ENCODE measurements around the gene SMYD3.
A peak's percentile ranks its signal among the peaks of the same experiment; 100 is the strongest.

SMYD3 gene

DNA sequence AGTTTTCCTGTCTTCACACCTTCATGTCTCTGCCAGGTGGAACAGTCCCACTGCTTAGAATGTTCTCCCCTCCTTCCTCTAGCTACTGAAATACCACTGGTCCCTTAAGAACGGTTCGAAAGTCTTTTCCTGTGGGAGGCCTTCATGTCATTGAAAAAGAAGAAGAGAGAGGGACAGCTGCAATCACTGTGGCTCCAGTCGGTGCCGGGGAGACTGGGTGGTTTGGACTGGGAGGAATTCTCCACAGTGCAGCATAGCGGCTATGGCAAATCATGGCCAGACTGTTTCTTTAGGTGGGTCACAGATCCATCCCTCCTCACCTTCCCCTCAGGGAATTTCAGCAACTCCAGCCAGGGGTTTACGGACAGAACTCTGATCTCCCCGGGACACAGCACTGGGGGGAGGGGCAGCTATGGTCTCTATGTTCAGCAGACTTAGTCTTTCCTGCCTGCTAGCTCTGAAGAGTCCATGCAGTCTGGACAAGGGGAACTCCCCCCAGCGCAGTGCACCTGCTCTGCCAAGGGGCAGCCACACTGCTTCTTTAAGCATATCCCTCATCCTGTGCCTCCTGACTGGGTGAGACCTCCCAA, 567.2 kb downstream of the SMYD3 start:
- DNase-seq = no peak

DNA sequence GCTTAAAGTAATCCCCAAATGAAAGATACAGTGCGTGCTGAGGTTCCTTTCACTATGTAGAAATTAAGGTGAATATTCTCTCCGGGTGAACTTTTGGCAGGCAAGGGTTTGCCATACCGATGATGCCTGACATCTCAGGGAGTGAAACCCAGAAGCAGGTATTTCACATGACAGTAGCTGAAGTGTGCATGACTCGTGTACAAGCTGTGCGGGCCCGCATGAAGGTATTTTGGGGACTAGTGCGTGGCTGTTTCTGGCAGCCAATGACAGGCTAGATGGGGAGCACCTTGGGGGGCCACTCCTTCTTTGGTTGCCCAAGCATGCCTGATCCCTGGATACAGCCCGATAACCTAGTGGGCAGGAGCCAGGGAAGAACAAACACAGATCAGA, 569.0 kb downstream of the SMYD3 start:
- DNase-seq = no peak

GRCh38 chr1:245937316-245938045, 569.6 kb downstream of the SMYD3 start:
- DNase-seq = no peak

DNA sequence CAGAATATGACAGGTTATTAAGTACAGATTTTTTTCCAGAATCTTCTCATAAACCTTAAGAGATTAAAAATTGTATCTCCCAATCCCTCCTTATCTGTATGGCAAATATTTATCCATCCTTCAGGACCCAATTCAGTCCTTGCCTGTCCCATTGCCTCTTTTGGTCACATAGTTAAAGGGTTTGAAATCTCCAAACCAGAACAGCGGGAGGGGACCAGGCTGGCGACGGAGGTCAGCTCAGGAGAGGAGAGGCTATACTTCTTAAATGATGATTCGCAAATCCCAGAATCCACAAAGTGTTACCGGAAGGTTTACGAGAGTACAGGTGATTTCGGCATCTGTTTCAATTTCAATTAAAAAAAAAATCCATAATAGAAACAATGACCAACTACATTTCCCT, 572.7 kb downstream of the SMYD3 start:
- no peak for DNase-seq

DNA sequence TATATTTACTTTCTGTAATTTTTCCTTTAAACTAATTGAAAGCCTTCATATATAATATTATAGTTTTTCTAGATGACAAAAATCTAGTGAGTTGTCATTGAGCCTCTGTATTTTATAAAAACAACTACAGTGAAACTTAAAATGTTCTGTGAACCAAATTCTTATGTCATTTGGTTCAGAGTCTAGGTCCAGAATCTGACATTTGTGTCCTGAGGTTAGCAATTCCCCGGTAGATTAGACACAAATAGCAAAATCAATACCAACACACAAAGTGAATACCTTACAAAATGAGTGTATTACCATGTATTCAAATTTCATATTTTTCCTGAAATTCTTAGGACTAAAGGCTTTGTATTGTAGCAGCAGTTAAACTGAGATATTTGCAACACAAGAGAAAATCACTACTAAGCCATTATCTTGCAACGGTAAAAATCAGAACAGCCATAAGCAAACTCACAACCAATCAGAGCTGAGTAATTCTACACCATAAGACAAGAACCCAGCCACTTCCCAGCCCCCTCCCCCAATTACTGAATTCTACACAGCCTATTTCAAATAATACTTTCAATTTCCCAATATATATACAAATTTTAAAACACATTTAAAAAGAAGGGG, 573.5 kb downstream of the SMYD3 start:
- no peak for DNase-seq

DNA sequence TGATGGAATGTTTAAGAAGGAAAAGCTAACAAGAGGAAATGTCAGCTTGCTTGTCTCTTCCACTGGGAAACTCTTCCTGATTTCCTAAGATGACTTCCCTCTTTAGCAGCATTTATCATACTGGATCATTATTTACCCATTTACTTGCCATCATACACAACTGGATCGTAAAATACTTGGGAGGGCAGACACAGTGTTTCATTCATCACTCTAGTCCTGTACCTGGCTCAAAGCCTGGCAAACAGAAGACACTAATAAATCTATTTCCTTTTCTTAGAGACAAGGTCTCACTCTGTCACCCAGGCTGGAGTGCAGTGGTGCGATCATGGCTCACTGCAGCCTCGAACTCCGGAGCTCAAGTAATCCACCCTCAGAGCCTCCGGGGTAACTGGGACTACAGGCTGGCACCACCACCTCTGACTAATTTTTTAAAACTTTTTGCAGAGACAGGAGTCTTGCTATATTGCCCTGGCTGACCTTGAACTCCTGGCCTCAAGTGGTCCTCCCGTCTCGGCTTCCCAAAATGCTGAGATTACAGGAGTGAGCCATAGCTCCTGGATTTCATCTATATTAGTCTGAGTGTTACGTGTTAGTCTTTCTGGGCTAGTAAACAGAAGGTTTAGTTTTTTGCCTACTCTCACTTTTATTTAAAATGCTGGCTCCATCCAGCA, 574.6 kb downstream of the SMYD3 start:
- no peak for DNase-seq

- DNase-seq = no peak
Observed at GRCh38 chr1:245931450-245931849, 575.6 kb downstream of the SMYD3 start.

DNA sequence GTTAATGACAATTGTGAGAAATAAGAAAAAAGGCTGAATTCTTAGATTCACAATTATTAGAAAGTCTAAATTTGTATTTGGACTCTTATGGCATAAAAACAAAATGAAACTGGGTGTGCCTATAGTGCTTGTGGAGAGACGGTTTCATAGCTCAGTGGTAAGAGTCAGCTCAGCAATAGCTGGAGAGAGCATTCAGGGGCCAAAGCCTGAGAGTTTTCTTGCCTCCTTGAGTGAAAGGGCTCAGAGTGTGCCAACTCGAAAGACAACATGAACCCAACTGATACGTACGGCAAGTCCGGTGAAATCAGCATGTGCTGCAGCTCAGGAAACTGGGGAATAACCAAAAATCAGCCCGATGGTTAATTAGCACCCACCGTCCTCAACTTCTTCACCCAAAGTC, 577.9 kb downstream of the SMYD3 start:
- DNase-seq = no peak

- DNase-seq = no peak
Observed at GRCh38 chr1:245926888-245927287, 580.2 kb downstream of the SMYD3 start.

DNA sequence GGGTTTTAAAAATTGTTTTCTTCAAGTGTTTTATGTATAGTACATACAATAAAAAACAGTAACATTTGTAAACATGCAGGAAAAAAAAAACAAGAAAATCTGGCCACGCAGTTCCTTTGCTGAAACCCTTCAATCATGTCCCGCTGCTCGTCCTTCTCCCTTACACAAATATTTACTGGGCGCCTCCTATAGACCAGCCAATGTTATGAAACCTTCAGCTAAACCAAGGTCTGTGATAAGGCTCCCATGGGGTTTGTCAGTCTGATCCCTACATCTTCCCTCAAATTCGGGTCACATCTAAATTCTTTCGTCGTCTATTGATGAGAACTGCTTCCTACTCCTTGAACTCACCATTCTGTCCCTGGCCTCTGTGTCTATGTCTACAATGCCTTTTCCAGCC, 583.9 kb downstream of the SMYD3 start:
- no peak for DNase-seq

DNA sequence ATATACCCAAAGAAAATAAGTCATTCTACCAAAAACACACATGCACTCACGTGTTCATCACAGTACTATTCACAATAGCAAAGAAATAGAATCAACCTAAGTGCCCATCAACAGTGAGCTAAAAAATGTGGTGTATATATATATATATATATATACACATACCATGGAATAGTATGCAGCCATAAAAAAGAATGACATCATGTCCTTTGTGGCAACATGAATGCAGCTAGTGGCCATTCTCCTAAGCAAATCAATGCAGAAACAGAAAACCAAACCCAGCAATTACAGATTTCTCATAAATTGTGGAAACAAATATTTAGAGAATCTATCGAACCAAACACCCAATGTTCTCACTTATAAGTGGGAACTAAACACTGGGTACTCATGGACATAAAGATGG, 585.7 kb downstream of the SMYD3 start:
- DNase-seq = no peak

- no peak for DNase-seq
Observed at GRCh38 chr1:245917403-245917802, 589.7 kb downstream of the SMYD3 start.

- no peak for DNase-seq
Observed at GRCh38 chr1:245915841-245916240, 591.2 kb downstream of the SMYD3 start.

DNA sequence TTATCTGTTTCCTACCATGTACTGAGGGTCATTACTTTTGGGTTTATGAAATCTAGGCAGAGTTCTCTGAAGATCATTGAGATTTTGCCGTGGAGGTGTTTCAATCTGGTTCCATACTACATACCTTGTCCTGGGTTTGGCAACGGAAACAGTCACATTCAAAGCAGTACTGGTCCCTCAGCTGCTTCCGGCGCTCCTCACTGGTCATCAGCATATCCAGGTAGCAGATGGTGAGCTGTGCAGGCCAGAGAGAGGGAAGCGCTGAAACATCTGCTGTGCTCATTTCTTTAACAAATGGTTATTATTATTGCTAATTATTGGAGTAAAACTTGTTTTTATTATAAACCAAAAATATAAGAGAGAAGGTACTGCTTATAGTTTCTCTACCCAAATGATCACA, 591.7 kb downstream of the SMYD3 start:
- no peak for DNase-seq

DNA sequence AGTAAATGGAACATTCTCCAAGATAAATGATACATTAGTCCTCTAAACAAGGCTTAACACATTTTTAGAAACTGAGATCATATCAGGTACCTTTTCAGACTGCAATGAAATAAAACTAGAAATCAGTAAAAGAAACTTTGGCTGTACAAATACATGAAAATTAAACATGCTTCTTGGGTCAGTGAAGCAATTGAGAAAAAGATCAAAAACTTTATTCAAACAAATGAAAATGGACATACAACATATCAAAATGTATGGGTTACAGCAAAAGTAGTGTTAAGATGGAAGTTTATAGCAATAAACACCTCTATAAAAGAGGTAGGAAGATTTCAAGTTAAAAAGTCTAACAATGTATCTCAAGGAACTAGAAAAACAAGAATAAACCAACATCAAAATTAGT, 598.5 kb downstream of the SMYD3 start:
- no peak for DNase-seq

GRCh38 chr1:245906207-245906606, 600.9 kb downstream of the SMYD3 start:
- DNase-seq = no peak

DNA sequence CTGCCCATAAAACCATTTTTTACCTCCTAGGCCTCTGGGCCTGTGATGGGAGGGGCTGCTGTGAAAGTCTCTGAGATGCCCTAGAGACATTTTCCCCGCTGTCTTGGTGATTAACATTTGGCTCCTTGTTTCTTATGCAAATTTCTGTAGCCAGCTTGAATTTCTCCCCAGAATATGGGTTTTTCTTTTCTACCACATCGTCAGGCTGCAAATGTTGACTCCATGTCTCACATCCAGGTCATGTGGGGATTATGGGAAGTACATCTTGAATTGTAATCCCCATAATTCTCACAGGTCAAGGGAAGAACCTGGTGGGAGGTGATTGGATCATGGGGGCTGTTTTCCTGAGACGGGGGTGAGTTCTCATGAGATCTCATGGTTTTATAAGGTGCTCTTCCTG, 603.2 kb downstream of the SMYD3 start:
- DNase-seq = no peak

- DNase-seq = no peak
Observed at GRCh38 chr1:245901565-245901964, 605.5 kb downstream of the SMYD3 start.

DNA sequence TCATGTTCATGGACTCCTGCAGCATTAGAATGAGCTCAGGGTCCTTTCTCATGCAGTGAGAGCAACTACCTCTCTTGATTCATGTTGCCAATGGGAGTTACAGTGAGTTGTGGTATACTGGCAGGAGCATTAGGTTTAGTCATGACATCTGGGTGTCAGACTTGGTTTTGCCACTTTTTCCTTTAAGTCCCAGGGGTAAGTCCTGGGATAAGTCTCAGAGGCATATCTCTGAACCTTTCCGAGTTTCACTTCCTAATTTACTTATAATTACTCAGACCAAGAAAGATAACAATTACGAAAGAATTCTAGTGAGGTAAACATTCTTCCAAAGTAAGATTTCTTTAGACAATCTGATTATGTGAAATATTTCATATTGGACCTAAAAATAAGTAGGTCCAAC, 606.0 kb downstream of the SMYD3 start:
- DNase-seq = peak in 2 of 4 experiments; percentile 12 to 15

DNA sequence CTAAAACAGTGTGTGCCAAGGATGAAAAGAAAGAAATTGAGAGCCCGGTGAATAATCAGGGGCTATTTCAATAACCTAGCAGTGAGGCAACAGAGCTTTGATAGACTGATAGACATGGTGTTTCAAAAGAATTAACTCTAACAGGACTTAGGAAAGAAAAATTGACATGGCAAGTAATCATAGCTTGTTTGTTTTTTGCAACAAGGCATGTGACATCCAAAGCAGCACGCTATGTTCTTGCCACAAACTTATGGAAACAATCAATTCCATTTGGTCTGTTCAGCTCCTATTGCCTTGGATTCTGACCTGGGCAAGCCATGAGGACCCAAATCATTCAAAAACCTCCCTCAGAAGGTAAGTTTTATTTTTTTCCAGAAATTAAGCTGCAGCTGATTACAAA, 608.5 kb downstream of the SMYD3 start:
- DNase-seq = no peak

- DNase-seq = no peak
Observed at GRCh38 chr1:245896258-245896657, 610.8 kb downstream of the SMYD3 start.

DNA sequence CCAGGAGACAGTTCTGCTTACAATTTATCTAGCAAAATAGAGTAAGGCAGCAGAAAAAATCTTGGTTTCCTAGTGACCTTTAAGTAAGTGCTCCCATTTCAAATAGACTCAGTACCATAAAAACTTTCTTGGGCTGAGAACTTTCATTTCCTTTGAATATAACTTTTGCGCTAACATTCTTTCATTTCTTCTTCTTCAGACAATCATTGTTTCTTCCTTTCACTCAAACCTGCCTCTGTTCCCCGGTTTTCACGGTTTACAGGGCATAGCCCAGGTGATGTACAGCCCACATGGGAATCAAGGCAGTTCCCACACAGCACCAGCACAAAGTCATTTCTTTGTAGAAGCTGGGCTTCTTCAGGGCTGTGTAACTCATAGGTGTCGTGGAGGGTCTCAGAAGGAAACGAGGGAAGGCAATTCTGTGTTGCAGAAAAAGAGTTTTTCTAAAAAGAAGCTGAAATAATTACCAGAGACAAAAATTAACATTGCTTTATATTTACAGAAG, 611.6 kb downstream of the SMYD3 start:
- no peak for DNase-seq

DNA sequence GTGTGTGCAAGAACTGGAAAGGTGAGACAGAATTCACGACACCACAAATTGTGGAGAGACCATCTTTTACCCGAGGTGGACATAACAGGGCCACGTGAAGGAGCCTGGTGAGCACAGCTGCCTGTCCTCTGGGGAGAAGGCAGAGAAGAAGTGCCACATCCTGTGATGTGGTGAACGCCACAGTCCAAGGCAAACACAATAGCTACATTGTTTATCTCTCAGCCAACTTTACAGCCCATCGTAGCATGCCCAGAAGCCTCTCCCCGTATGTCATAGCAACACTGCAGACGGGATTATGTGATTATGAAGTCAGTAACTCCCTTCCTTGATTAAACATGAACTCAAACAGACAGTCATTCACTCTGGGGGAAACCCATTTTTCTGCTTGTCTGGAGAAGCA, 612.2 kb downstream of the SMYD3 start:
- no peak for DNase-seq

DNA sequence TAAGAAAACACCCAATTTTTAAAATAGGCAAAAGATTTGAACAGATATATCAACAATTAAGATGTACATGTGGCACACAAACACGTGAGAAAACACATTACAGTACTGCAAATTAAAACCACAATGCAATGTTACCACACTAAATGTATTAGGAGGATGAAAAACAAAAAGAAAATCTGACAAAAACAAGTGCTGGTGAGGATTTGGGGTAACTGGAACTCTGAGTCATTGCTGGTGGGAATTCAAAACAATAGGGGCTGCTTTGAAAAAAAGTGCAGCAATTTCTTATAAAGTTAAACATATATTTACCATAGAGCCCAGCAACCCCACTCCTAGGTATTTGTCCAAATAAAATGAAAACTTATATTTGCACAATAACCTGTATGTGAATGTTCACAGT, 614.1 kb downstream of the SMYD3 start:
- no peak for DNase-seq
